Midbrain (tissue), 1 donor: Measurements from ENCODE around the gene MT1A.

Source experiments
- DNase-seq: peaks from one replicate; lab custom pipeline; 2025; lab: John Stamatoyannopoulos, UW

MT1A gene

GRCh38 chr16:56637814-56638750 lies at the start of gene MT1A:
TSS of gene MT1A (plus strand) at chr16:56638666. CDS start at chr16:56638739, 73 bp downstream.
- DNase-seq: peak; percentile 44

GRCh38 chr16:56588781-56589140 lies 49.7 kb upstream of the MT1A start:
- no peak for DNase-seq

- peak; percentile 84 for DNase-seq
Observed at GRCh38 chr16:56589141-56590039, 49.1 kb upstream of the MT1A start, which contains the start of gene MT3. TSS of gene MT3 (plus strand) at chr16:56589528. CDS start at chr16:56589591, 63 bp downstream.

GRCh38 chr16:56591377-56592060 lies 46.9 kb upstream of the MT1A start:
- DNase-seq: peak; percentile 36

GRCh38 chr16:56593573-56594291 lies 44.7 kb upstream of the MT1A start:
- DNase-seq: no peak

GRCh38 chr16:56594292-56594619 lies 44.2 kb upstream of the MT1A start:
- no peak for DNase-seq

GRCh38 chr16:56600398-56600999 lies 38.0 kb upstream of the MT1A start:
- peak; percentile 80 for DNase-seq

- DNase-seq: no peak
Observed at GRCh38 chr16:56601325-56601724, 37.1 kb upstream of the MT1A start.

- DNase-seq: peak; percentile 71
Observed at GRCh38 chr16:56603589-56603988, 34.9 kb upstream of the MT1A start.

- no peak for DNase-seq
Observed at GRCh38 chr16:56604966-56605365, 33.5 kb upstream of the MT1A start.

- no peak for DNase-seq
Observed at GRCh38 chr16:56605475-56605874, 33.0 kb upstream of the MT1A start.

- DNase-seq: no peak
Observed at GRCh38 chr16:56606071-56606475, 32.4 kb upstream of the MT1A start.

- DNase-seq: no peak
Observed at GRCh38 chr16:56606476-56607108, 31.9 kb upstream of the MT1A start.

- no peak for DNase-seq
Observed at GRCh38 chr16:56607109-56607618, 31.3 kb upstream of the MT1A start.

GRCh38 chr16:56607675-56608042 lies 30.8 kb upstream of the MT1A start:
- no peak for DNase-seq

GRCh38 chr16:56608043-56608875 lies 30.2 kb upstream of the MT1A start, which contains the start of gene MT2A:
TSS of gene MT2A (plus strand) at chr16:56608584. CDS start at chr16:56608656, 72 bp downstream.
- peak; percentile 94 for DNase-seq

- no peak for DNase-seq
Observed at GRCh38 chr16:56608876-56609462, 29.5 kb upstream of the MT1A start.

GRCh38 chr16:56609463-56609921 lies 29.0 kb upstream of the MT1A start:
- DNase-seq: peak; percentile 76
